Esophagus squamous epithelium (tissue), 5 donors: ENCODE data around the gene LMO1. TPM values are rescaled to one million over a fixed set of nuclear protein-coding genes. Genes with fewer than 3 reads are reported as not detected.

Experiments
- DNase-seq: peaks from one replicate; lab custom pipeline; 2025; lab: John Stamatoyannopoulos, UW
- H3K27ac ChIP-seq, 4 donors: fragments of 200-600 bp; sonication (generic); one replicate each; pipeline ENCODE4 v1.5.1; 2016 to 2019; ENCODE audit warnings: mild to moderate bottlenecking in 1 of 4
- H3K27me3 ChIP-seq, 4 donors: fragments of 200-600 bp; sonication (generic); 1 replicate in 3 of 4; 2 replicates in 1 of 4; pipeline versions ENCODE4 v1.5.1 to v1.6.0; 2017 to 2021; ENCODE audit warnings: antibody characterized with exemption in 1 of 4
- H3K36me3 ChIP-seq, 3 donors: fragments of 200-600 bp; sonication (generic); one replicate each; pipeline ENCODE4 v1.5.1; 2016 to 2019
- H3K4me1 ChIP-seq, 3 donors: fragments of 200-600 bp; sonication (generic); one replicate each; pipeline ENCODE4 v1.5.1; 2017 to 2019
- H3K4me3 ChIP-seq, 4 donors: fragments of 200-600 bp; sonication (generic); 1 replicate in 3 of 4; 2 replicates in 1 of 4; pipeline ENCODE4 v1.5.1; 2016 to 2019; ENCODE audit warnings: mild to moderate bottlenecking in 2 of 4, moderate library complexity in 1 of 4
- H3K9me3 ChIP-seq, 3 donors: fragments of 200-600 bp; sonication (generic); one replicate each; pipeline ENCODE4 v1.5.1; 2016 to 2019
- POLR2A ChIP-seq, 4 donors: fragments of 450-650 bp; IDR thresholded peaks; one replicate each; pipeline ENCODE4 v1.6.1; 2017; ENCODE audit warnings: antibody characterized with exemption in 4 of 4, mild to moderate bottlenecking in 4 of 4, moderate library complexity in 3 of 4
- WGBS, 2 donors: methylation state at CpG; one replicate each; pipeline ENCODE4 v1.1.5; 2018; 5-methylcytosine and 5-hydroxymethylcytosine counted together
- intact Hi-C: fragments of 100-400 bp; cut with DNase I; formaldehyde crosslinking; loops from one replicate; pipeline ENCODE4 v1.15.0; 2022
- total RNA-seq, 4 donors: library from RNA; depleted of rRNA; stranded (reverse); fragments of >200 nt; gene quantifications; one replicate each; pipeline ENCODE4 v1.1.0, GENCODE V29; 2016
- TF ChIP-seq, protein P1 (sequence below), 6 experiments: fragments of 450-650 bp in 4 of 6; fragments of 200-600 bp in 2 of 6; sonication (generic) in 2 of 6; IDR thresholded peaks; one replicate each; pipeline ENCODE4 v1.5.1; 2016 to 2019; ENCODE audit warnings: antibody characterized with exemption in 6 of 6, mild to moderate bottlenecking in 4 of 6, moderate library complexity in 4 of 6
- donor health status: DM: yes; HTN: yes; CAD: no.

Gene LMO1
- total RNA-seq, 4 donors from 2014 or later, result not detected

DNA sequence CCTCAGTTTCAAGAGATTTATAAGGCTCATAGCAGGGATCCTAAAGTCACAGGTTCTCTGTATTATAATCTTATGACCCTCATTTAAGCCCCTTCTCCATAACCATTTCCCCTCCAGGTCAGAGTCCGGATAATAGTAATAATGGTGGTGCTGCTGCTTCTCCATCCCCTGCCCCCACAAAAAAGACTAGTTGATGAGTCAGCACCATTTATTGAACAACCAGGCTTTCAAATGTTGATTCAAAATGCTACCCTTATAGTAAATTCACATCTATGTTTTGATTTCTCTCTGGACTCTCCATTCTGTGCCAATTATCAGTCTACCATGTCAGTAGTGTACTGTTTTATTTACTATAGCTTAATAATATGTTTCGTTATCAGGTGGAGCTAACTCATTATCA, 77.2 kb downstream of the LMO1 start:
- 67 to 95% methylated on average over 2 of the region's 2 CpGs for WGBS, 2 donors

DNA sequence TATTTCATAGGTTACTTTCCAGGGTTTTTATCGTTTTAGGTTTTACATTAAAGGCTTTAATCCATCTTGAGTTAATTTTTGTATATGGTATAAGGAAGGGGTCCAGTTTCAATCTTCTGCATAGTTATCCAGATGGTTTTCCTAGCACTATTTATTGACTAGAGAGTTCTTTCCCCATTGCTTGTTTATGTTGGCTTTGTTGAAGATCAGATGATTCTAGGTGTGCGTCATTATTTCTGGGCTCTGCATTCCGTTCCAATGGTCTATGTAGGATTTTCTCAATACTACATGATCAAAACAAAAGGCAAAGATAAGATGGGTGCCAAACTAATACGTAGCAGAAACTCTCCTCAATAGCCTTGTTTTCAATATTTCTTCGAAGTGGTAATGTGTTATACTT, 80.6 kb downstream of the LMO1 start:
- Histone ChIP-seq H3K9me3 (no peaks in the 10 kb centered on the region), H3K27me3 (peaks cover 0 to 18% (median 0%) of the 10 kb centered on the region in 4 donors), H3K4me1 (no peaks in the 10 kb centered on the region), H3K27ac (no peak overlapping the region), H3K36me3 (no peaks in the 10 kb centered on the region), H3K4me3 (no peak overlapping the region)
- intact Hi-C loops, result no loop called here
- no peak for DNase-seq
- TF ChIP-seq, protein P1, sequence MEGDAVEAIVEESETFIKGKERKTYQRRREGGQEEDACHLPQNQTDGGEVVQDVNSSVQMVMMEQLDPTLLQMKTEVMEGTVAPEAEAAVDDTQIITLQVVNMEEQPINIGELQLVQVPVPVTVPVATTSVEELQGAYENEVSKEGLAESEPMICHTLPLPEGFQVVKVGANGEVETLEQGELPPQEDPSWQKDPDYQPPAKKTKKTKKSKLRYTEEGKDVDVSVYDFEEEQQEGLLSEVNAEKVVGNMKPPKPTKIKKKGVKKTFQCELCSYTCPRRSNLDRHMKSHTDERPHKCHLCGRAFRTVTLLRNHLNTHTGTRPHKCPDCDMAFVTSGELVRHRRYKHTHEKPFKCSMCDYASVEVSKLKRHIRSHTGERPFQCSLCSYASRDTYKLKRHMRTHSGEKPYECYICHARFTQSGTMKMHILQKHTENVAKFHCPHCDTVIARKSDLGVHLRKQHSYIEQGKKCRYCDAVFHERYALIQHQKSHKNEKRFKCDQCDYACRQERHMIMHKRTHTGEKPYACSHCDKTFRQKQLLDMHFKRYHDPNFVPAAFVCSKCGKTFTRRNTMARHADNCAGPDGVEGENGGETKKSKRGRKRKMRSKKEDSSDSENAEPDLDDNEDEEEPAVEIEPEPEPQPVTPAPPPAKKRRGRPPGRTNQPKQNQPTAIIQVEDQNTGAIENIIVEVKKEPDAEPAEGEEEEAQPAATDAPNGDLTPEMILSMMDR (IDR thresholded peaks at IDR 0.05), result no peak
- TF ChIP-seq POLR2A (IDR thresholded peaks at IDR 0.05), result no peak
- WGBS, 2 donors, result 68 to 69% methylated on average over 5 of the region's 5 CpGs

More for the DNA sequence above, 77.2 kb downstream of the LMO1 start:
- Histone ChIP-seq H3K9me3 (no peaks in the 10 kb centered on the region), H3K4me3 (no peak overlapping the region), H3K27ac (no peak overlapping the region), H3K27me3 (no peaks in the 10 kb centered on the region), H3K36me3 (no peaks in the 10 kb centered on the region), H3K4me1 (no peaks in the 10 kb centered on the region)
- no peak for DNase-seq
- TF ChIP-seq, protein P1 (IDR thresholded peaks at IDR 0.05), result no peak
- TF ChIP-seq POLR2A (IDR thresholded peaks at IDR 0.05), result no peak
- intact Hi-C loops, result no loop called here

DNA sequence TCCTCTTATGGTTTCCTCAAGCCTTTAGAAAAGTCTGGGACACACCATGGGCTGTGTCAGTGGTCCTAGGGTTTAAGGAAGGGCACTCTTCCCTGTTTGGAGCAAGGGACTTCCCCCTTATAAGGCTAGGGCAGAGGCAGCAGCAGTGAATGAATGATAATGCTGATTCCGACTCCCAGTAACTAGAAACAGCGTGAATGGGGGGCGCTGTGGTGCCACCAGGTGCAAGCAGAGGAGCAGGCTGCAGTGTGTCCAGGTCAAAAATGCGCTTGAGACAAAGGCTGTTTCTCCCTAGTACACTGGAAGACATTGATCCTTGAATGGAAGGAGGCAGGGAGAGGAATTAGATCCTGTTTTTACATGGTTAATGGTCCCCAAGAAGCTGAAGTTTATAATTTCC, 83.2 kb downstream of the LMO1 start:
- WGBS, 2 donors, result 48 to 60% methylated on average over 4 of the region's 4 CpGs
- DNase-seq, result no peak
- peaks cover 0 to 20% (median 0%) of the 10 kb centered on the region in 4 donors for H3K27me3 ChIP-seq
- H3K4me3 ChIP-seq, result no peak overlapping the region
- H3K36me3 ChIP-seq, result no peaks in the 10 kb centered on the region
- no peak for TF ChIP-seq POLR2A (IDR thresholded peaks at IDR 0.05)
- TF ChIP-seq, protein P1 (IDR thresholded peaks at IDR 0.05), result no peak
- no peaks in the 10 kb centered on the region for H3K4me1 ChIP-seq
- H3K27ac ChIP-seq, result no peak overlapping the region
- H3K9me3 ChIP-seq, result no peaks in the 10 kb centered on the region
- intact Hi-C loops, result no loop called here

DNA sequence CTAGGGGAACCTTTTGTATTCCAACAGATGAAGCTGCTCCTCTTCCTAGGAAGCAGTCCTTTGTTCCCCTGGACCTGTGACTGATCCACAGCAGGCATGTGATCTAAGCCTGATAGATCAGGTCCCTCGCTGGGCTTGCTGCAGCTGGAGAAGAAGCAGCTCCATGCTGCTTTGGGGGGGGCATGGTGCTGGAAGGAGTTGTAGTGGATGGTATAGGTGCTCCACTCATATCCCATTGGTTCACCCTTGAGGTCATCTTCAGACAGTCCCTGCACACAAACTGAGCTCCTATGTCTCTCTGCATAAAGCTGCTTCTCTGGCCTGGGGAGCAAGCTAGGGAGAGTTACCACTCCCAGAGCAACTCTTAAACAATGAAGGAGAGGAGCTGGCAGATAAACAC, 85.4 kb downstream of the LMO1 start:
- Histone ChIP-seq H3K4me1 (no peaks in the 10 kb centered on the region), H3K36me3 (no peaks in the 10 kb centered on the region), H3K27me3 (peaks cover 0 to 25% (median 0%) of the 10 kb centered on the region in 4 donors), H3K9me3 (no peaks in the 10 kb centered on the region), H3K4me3 (no peak overlapping the region), H3K27ac (no peak overlapping the region)
- intact Hi-C loops, result no loop called here
- WGBS, 2 donors, result 57 to 83% methylated on average over 1 of the region's 1 CpG
- no peak for DNase-seq
- no peak for TF ChIP-seq POLR2A (IDR thresholded peaks at IDR 0.05)
- TF ChIP-seq, protein P1 (IDR thresholded peaks at IDR 0.05), result no peak

DNA sequence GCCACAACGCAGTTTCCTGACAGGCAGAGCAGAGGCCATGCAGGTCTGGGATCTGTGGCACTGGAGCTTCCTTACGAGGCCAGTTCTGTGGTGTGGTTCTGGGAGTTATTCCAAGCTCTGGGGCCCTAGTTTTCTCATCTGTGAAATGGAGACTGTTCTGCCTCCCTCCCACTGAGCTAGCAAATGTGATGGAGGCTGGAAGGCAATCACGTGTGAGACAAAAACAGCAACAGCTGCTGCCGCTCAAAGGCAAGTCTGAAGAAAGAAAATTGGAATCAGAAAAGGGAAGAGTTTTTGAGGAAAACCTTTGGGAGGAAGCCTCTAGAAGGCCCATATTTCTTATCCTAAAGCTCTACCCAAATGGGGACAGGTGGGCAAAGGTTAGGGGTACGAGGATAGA, 86.5 kb downstream of the LMO1 start:
- Histone ChIP-seq H3K4me3 (no peak overlapping the region), H3K4me1 (no peaks in the 10 kb centered on the region), H3K27me3 (peaks cover 0 to 33% (median 0%) of the 10 kb centered on the region in 4 donors), H3K36me3 (no peaks in the 10 kb centered on the region), H3K9me3 (no peaks in the 10 kb centered on the region), H3K27ac (no peak overlapping the region)
- TF ChIP-seq, protein P1 (IDR thresholded peaks at IDR 0.05), result no peak
- TF ChIP-seq POLR2A (IDR thresholded peaks at IDR 0.05), result no peak
- DNase-seq, result no peak
- WGBS, 2 donors, result 43 to 51% methylated on average over 3 to 5 of the region's 5 CpGs
- intact Hi-C loops, result no loop called here

Other genes starting within 250 kb of the LMO1 start
- 1 to 10 TPM; 1.7 to 6.1 (median 2.4) TPM for gene TUB, start 182.7 kb downstream of the LMO1 start, total RNA-seq
- gene RIC3, start 94.9 kb downstream of the LMO1 start, total RNA-seq, result 10 to 100 TPM in 1 of 4 donors, 1 to 10 TPM in 3; 2.7 to 14.1 (median 8.1) TPM